Head of caudate nucleus (tissue), 42 donors: Measurements from ENCODE around the gene NAPEPLD.
"Not testable (repeated sequence)": the region's sequence is repeated elsewhere in the genome, so short reads cannot be mapped to it uniquely, and the experiment has no call there.

Experiments used
- DNase-seq, 42 donors: peaks; one replicate each; pipeline versions ENCODE4 v3.0.0 to v3.0.0-alpha.2; 2020 to 2021; ENCODE audit warnings: mixed read lengths in 7 of 42
- intact Hi-C: fragments of 100-400 bp; cut with DNase I; formaldehyde crosslinking; loops from one replicate; pipeline ENCODE4 v1.15.0; 2022

Gene NAPEPLD

GRCh38 chr7:103148994-103149807, at the start of gene NAPEPLD:
TSS of gene NAPEPLD (minus strand) at chr7:103149099. CDS start at chr7:103128776, 20,323 bp downstream.
- peak; percentile 79 to 96 (median 91) for DNase-seq
- intact Hi-C loops: loop anchor here (5.0 to 10.0 kb wide), 2 partner anchors 74 to 133 kb away; partner anchors contain the start of genes ARMC10 and FBXL13

GRCh38 chr7:103198079-103198478, 49.2 kb upstream of the NAPEPLD start:
- intact Hi-C loops, DNase-seq: not testable (repeated sequence)

GRCh38 chr7:103195364-103195763, 46.5 kb upstream of the NAPEPLD start:
- DNase-seq, intact Hi-C loops: not testable (repeated sequence)

DNA sequence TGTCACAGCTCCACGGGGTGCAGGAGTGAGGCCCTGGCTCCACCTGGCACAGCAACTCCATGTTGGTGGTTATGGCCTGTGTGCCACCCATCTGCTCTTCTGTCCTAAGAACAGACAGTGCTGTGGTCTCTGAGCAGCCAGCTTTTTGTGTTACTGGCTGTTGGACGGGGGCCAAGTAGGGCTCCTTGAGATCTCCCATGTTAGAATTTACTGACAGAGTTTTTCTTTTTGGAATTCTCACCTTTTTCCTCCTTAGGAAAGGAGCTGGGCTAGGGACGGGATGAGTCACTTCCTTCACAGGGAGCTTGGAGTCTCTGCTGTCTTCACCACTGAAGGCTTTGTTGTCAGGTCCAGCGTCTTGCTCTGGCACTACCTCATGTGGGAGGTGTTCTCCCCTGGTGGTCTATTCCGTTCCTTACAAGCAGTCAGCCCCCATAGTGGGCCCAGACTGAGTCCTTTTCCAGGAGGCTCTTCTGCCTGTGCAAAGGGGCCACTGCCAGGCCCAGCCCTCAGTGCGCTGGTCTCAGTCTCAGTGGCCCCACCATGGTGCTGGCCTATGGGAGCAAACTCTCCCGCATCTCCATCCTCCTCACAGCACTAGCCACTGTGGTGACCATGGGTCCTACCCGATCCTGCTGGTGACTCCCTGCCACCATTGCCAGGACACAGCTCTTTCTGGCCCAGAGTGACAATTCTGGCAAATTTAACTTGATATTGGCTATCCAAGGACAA, 23.7 kb upstream of the NAPEPLD start:
- intact Hi-C loops, DNase-seq: not testable (repeated sequence)

- DNase-seq, intact Hi-C loops: not testable (repeated sequence)
These were observed 23.0 kb upstream of the NAPEPLD start for GRCh38 chr7:103171695-103172414.

GRCh38 chr7:103166921-103167544, 18.1 kb upstream of the NAPEPLD start:
- intact Hi-C loops, DNase-seq: not testable (repeated sequence)

DNA sequence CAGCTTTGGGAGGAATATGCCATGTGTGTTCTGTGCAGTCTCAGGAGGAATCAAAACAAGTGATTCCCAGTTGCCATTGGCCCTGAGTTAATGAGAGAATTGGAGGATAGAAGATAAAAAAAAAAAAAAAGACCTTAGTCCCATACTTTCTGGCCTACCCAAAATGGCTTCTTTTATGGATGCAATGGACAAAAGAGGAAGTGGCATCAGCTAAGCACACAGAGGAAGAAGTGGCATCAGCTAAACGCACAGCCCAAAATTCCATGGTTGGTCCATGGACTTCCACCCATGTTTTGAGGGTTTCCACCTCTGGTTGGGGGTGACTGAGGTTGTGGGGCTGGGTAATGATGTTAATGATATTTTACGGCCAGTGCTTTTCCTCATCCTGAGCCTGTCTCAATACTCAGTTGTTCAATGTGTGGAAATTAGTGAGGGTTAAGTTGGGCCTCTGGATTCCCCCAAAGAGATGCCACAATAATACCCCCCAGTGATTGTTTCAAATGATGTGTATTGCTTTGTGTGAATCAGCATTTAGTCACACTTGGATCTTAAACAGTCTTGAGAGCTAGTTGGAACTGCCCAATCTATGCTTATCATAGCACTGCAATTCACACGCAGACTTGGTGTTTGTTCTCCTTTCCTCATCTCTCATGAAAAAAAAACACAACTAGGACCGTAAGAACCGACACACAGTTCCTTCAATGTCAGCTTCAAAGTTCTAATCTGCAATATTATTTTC, 14.4 kb upstream of the NAPEPLD start:
- intact Hi-C loops, DNase-seq: not testable (repeated sequence)

GRCh38 chr7:103162641-103163040, 13.7 kb upstream of the NAPEPLD start:
- DNase-seq: peak in 1 of 42 donors; percentile 50
- intact Hi-C loops: not testable (repeated sequence)

GRCh38 chr7:103161998-103162616, 13.2 kb upstream of the NAPEPLD start:
- intact Hi-C loops, DNase-seq: not testable (repeated sequence)

DNA sequence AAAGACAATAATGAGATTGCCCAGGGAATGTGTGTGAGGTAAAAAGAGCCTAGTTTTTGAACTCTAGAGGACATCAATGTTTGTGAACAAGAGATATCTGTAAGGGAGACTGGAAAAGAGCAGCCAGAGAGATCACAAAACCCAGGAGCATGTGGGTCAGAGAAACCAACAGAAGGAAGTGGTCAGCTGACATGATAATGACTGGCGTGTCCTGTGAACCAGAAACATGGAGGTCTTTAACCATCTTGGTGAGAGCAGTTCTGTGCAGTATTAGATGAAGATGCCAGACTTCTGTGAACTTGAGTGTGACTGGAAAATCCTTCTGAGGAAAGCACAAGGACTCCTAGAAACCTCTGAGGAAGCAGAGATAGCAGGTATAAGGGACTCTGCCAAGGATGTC, 10.2 kb upstream of the NAPEPLD start:
- intact Hi-C loops, DNase-seq: not testable (repeated sequence)

DNA sequence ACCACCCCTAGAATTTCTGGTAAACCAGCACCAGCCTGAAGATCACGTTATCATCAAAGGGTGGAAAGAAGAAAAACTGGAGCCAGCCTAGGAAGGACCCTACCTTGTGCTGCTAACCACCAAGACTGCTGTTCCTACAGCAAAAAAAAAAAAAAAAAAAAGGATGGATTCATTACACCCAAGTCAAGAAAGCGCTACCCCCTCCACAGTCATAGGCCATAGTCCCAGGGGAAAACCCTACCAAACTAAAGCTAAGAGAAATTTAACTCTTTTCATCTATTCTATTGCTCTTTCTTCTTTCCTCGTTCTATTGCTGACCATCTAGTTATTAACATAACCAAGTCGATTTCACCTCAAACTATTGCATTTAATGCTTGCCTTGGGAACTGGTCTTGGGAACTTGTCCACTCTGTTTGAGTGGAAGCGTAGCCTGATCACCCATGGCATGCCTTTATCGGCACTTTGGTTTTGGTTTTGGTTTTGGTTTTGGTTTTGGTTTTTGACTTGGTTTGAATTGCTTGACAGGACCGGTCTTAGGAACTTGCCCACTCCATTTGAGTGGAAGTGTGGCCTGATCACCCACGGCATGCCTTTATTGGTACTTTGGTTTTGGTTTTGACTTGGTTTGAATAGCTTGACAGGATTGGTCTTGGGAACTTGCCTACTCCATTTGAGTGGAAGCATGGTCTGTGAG, 6.6 kb upstream of the NAPEPLD start:
- intact Hi-C loops: not testable (repeated sequence)

GRCh38 chr7:103154042-103154441, 5.1 kb upstream of the NAPEPLD start:
- intact Hi-C loops: no loop called here
- no peak for DNase-seq

More for the DNA sequence above, 6.6 kb upstream of the NAPEPLD start:
- DNase-seq: not testable (repeated sequence)

- intact Hi-C loops: not testable (repeated sequence)
These were observed 4.1 kb upstream of the NAPEPLD start for GRCh38 chr7:103152744-103153617.

GRCh38 chr7:103151993-103152676, 3.2 kb upstream of the NAPEPLD start:
- DNase-seq, intact Hi-C loops: not testable (repeated sequence)

More at GRCh38 chr7:103152744-103153617, 4.1 kb upstream of the NAPEPLD start:
- DNase-seq: peak in 14 of 42 donors; percentile 10 to 63 (median 26)

DNA sequence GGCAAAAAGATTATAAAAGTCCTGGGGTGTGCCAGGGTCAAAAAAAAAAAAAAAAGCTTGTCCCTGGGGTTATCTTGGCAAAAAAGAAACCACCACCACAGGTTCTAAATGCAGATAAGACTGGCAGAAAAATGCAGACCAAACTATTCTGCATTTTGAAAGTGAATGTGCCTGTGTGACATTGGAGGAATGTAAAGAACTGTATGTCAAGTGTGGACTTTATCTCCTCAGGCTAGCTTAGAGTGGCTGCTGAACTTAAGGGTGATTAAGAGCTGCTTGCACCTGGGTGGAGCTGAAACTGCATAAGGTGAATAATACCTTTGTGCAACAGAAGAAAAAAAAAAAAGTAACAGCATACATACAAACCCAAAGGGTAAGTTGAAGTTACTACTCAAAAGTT, 1.3 kb upstream of the NAPEPLD start:
- intact Hi-C loops: no loop called here
- no peak for DNase-seq
